Choroid plexus epithelial cell (primary cell): ENCODE measurements around the gene RICTOR.

Experiments
- DNase-seq: peaks from one replicate; pipeline ENCODE4 v3.0.0-alpha.2; 2010; ENCODE audit warnings: low read depth
- H3K4me3 ChIP-seq: 2 replicates; pipeline ENCODE4 v1.5.1; 2011; ENCODE audit warnings: low read depth, mild to moderate bottlenecking, control low read depth, low read length, moderate library complexity
- TF ChIP-seq, protein P1 (sequence below): conservative IDR thresholded peaks from 2 replicates; pipeline ENCODE4 v1.5.1; 2011; ENCODE audit warnings: low read depth, mild to moderate bottlenecking, control low read depth, inconsistent platforms, low read length, moderate library complexity

Gene RICTOR

GRCh38 chr5:39093352-39093751, 19.2 kb upstream of the RICTOR start:
- DNase-seq: peak; percentile 49
- TF ChIP-seq, protein P1, sequence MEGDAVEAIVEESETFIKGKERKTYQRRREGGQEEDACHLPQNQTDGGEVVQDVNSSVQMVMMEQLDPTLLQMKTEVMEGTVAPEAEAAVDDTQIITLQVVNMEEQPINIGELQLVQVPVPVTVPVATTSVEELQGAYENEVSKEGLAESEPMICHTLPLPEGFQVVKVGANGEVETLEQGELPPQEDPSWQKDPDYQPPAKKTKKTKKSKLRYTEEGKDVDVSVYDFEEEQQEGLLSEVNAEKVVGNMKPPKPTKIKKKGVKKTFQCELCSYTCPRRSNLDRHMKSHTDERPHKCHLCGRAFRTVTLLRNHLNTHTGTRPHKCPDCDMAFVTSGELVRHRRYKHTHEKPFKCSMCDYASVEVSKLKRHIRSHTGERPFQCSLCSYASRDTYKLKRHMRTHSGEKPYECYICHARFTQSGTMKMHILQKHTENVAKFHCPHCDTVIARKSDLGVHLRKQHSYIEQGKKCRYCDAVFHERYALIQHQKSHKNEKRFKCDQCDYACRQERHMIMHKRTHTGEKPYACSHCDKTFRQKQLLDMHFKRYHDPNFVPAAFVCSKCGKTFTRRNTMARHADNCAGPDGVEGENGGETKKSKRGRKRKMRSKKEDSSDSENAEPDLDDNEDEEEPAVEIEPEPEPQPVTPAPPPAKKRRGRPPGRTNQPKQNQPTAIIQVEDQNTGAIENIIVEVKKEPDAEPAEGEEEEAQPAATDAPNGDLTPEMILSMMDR: no peak
- H3K4me3 ChIP-seq: no peak overlapping the region

DNA sequence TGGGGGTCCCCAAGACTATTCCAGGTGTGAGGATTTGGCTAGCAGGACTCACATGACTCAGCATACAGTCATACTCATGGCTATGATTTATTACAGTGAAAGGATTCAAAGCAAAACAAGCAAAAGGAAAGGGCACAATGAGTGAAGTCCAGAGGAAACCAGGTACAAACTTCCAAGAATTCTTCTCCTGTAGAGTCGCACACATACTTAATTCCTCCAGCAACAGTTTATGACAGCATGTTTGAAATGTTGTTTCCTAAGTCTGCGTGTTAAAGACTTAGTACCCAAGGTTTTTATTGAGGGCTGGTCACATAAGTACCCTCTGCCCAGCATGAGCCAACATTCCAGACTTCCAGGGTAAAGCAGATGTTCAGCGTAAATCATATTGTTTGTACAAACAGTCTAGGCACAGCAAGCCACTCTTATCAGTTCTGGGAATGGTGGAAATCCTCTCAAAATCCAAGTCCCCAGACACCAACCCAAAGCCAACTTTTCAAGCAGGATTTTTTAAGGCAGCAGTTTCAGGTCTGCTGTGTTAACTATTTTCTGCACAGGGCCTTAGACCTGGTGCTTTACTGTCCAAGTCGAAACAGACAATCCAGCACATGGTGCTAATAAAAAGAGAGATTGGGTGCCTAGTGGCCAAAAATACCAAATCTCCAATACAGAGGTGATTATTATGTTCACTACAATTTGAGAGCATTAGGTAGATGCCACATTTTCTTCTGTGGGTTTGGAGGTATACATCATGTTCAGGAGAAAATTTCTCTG, 18.6 kb upstream of the RICTOR start:
- peak; percentile 26 for DNase-seq
- TF ChIP-seq, protein P1: no peak
- H3K4me3 ChIP-seq: no peak overlapping the region

DNA sequence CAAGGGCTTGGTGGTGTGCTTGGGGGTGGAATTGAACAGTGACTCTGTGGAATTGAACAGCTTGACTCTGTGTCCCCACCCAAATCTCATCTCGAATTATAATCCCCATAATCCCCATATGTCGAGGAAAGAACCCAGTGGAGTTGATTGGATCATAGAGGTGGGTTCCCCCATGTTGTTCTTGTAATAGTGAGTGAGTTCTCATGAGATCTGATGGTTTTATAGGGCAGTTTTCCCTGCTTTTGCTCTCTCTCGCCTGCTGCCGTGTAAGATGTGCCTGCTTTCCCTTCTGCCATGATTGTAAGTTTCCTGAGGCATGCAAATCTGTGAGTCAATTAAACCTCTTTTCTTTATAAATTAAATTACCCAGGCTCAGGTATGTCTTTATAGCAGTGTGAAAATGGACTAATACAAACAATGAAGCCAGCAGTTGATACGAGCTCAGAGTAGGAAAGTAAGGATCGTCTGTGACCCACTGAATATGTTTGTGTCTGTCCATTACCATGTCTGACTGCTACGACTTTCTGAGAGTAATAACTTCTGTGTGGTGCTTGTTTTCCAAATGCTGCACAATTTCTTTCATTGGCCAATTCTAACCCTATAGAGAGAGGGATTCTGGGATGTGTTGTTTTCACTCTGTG, 17.9 kb upstream of the RICTOR start:
- TF ChIP-seq, protein P1: no peak
- no peak overlapping the region for H3K4me3 ChIP-seq
- no peak for DNase-seq

DNA sequence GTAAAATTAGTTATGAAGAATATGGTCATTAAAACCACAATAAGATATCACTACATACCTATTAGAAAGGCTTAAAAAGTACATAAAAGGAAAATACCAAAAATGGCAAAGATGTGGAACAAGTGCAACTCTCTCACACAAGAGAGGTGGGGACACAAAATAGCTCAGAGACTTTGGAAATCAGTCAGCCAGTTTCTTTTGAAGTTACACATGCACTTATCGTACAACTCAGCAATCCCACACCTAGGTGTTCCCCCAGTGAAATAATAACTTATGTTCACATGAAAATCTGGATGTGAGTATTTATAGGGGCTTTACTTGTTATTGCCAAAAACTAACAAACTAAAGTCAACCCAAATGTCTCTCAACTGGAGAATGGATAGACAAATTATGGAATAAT, 9.8 kb upstream of the RICTOR start:
- no peak for DNase-seq
- TF ChIP-seq, protein P1: no peak
- H3K4me3 ChIP-seq: no peak overlapping the region

DNA sequence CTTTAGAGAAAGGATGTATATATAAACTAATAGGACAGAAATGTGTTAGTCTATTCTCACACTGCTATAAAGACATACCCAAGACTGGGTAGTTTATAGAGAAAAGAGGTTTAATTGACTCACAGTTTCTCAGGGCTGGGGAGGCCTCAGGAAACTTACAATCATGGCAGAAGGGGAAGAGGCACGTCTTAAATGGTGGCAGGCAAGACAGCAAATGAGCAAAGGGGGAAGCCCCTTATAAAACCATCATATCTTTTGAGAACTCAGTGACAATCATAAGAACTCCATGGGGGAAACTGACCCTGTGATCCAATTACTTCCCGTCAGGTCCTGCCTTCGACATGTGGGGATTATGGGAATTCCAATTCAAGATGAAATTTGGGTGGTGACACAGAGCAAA, 8.8 kb upstream of the RICTOR start:
- DNase-seq: no peak
- no peak overlapping the region for H3K4me3 ChIP-seq
- TF ChIP-seq, protein P1: no peak

GRCh38 chr5:39080597-39081204, 6.5 kb upstream of the RICTOR start:
- H3K4me3 ChIP-seq: no peak overlapping the region
- DNase-seq: peak; percentile 93
- TF ChIP-seq, protein P1: peak; percentile 96

- no peak for DNase-seq
- no peak overlapping the region for H3K4me3 ChIP-seq
- TF ChIP-seq, protein P1: no peak
These were observed 6.0 kb upstream of the RICTOR start for GRCh38 chr5:39080168-39080567.
